Activated T-cell treated with anti-CD3 and anti-CD28 coated beads, Interleukin-2, amount 50 U/mL, for 72 hours (primary cell): ENCODE measurements around the gene RBM14. TPM values are rescaled to one million over a fixed set of nuclear protein-coding genes. Genes with fewer than 3 reads are reported as not detected.
"Not testable (repeated sequence)": the region's sequence is repeated elsewhere in the genome, so short reads cannot be mapped to it uniquely, and the experiment has no call there.

ENCODE experiments used
- ATAC-seq, 2 donors: fragments of 150-1000 bp; cut with Tn5 transposase; replicated peaks in 1 of 2; 2 replicates each; pipeline ENCODE4 v1.10.0; 2021; ENCODE audit warnings: moderate library complexity in 2 of 2, mild to moderate bottlenecking in 1 of 2
- DNase-seq, 2 donors: peaks; one replicate each; pipeline ENCODE4 v3.0.0; 2021 to 2022; ENCODE audit warnings: mixed read lengths in 1 of 2
- H3K27ac Mint-ChIP-seq: one replicate; pipeline ENCODE4 v1.8.0; 2022; ENCODE audit warnings: mild to moderate bottlenecking, moderate library complexity, mixed read lengths
- H3K27me3 Mint-ChIP-seq: one replicate; pipeline ENCODE4 v1.8.0; 2022; ENCODE audit warnings: low read depth, mixed read lengths
- H3K36me3 Mint-ChIP-seq, 2 donors: one replicate each; pipeline ENCODE4 v1.8.0; 2022; ENCODE audit warnings: mixed read lengths in 2 of 2, mild to moderate bottlenecking in 1 of 2; ENCODE audit not compliant: insufficient read depth in 2 of 2
- H3K4me1 Mint-ChIP-seq: one replicate; pipeline ENCODE4 v1.8.0; 2022; ENCODE audit warnings: low read depth, mixed read lengths
- H3K4me3 Mint-ChIP-seq, 2 donors: one replicate each; pipeline ENCODE4 v1.8.0; 2022; ENCODE audit warnings: mild to moderate bottlenecking in 2 of 2, mixed read lengths in 2 of 2, moderate library complexity in 2 of 2
- H3K9me3 Mint-ChIP-seq, 2 donors: one replicate each; pipeline ENCODE4 v1.8.0; 2022; ENCODE audit warnings: mixed read lengths in 2 of 2
- total RNA-seq, 2 donors: library from RNA; stranded (reverse); gene quantifications; one replicate each; pipeline ENCODE4 v1.2.3, GENCODE V29; 2022

The RBM14 gene
- total RNA-seq, result 10 to 100 TPM; 85.6 to 97.3 TPM

- peaks cover 46% of the 10 kb centered on the region for H3K4me1 Mint-ChIP-seq
- peak; percentile 93 for ATAC-seq
- DNase-seq, result peak; percentile 98 to 99
- H3K4me3 Mint-ChIP-seq, result peak within 1 kb of the TSS; percentile 99 to 100
- peak within 1 kb of the TSS; percentile 98 for H3K27ac Mint-ChIP-seq
- H3K9me3 Mint-ChIP-seq, result no peaks in the 10 kb centered on the region
- H3K36me3 Mint-ChIP-seq, result peaks cover 23 to 36% of the 10 kb centered on the region in 2 donors
- H3K27me3 Mint-ChIP-seq, result no peaks in the 10 kb centered on the region
Observed at GRCh38 chr11:66616379-66617154, at the start of gene RBM14. RBM14 (plus strand) TSS chr11:66616630; CDS start chr11:66616721, 91 bp downstream.

- Mint-ChIP-seq H3K36me3 (peaks cover 0 to 1% of the 10 kb centered on the region in 2 donors), H3K27me3 (peaks cover 4% of the 10 kb centered on the region), H3K27ac (no peak overlapping the region), H3K9me3 (no peaks in the 10 kb centered on the region), H3K4me3 (peak overlapping the region; percentile 80), H3K4me1 (peaks cover 5% of the 10 kb centered on the region)
- DNase-seq (no peak), ATAC-seq (no peak)
Observed at GRCh38 chr11:66567787-66568123, 48.7 kb upstream of the RBM14 start.

- peak; percentile 78 to 82 for DNase-seq
- peak; percentile 97 for ATAC-seq
- H3K4me3 Mint-ChIP-seq, result peak within 1 kb of the TSS; percentile 80 to 83
- peaks cover 5% of the 10 kb centered on the region for H3K4me1 Mint-ChIP-seq
- H3K27ac Mint-ChIP-seq, result no peak within 1 kb of the TSS
- H3K9me3 Mint-ChIP-seq, result no peaks in the 10 kb centered on the region
- peaks cover 0 to 1% of the 10 kb centered on the region in 2 donors for H3K36me3 Mint-ChIP-seq
- H3K27me3 Mint-ChIP-seq, result peaks cover 4% of the 10 kb centered on the region
Observed at GRCh38 chr11:66568124-66568916, 48.1 kb upstream of the RBM14 start, which contains the start of gene CTSF. CTSF (minus strand) TSS chr11:66568606; CDS start chr11:66568486, 120 bp downstream.

GRCh38 chr11:66569076-66569475, 47.4 kb upstream of the RBM14 start:
- DNase-seq (no peak), ATAC-seq (no peak)
- H3K36me3 Mint-ChIP-seq, result peaks cover 0 to 1% of the 10 kb centered on the region in 2 donors
- peaks cover 5% of the 10 kb centered on the region for H3K4me1 Mint-ChIP-seq
- H3K27me3 Mint-ChIP-seq, result peaks cover 8% of the 10 kb centered on the region
- H3K9me3 Mint-ChIP-seq, result no peaks in the 10 kb centered on the region
- H3K4me3 Mint-ChIP-seq, result peak overlapping the region; percentile 79 to 83
- no peak overlapping the region for H3K27ac Mint-ChIP-seq

GRCh38 chr11:66570079-66570849, 46.2 kb upstream of the RBM14 start:
- DNase-seq (no peak), ATAC-seq (no peak)
- H3K4me1 Mint-ChIP-seq, result peaks cover 5% of the 10 kb centered on the region
- H3K9me3 Mint-ChIP-seq, result no peaks in the 10 kb centered on the region
- H3K4me3 Mint-ChIP-seq, result no peak overlapping the region
- no peak overlapping the region for H3K27ac Mint-ChIP-seq
- peaks cover 20% of the 10 kb centered on the region for H3K27me3 Mint-ChIP-seq
- peaks cover 0 to 1% of the 10 kb centered on the region in 2 donors for H3K36me3 Mint-ChIP-seq

GRCh38 chr11:66570850-66571180, 45.6 kb upstream of the RBM14 start:
- no peak overlapping the region for H3K27ac Mint-ChIP-seq
- peaks cover 25% of the 10 kb centered on the region for H3K27me3 Mint-ChIP-seq
- H3K9me3 Mint-ChIP-seq, result no peaks in the 10 kb centered on the region
- DNase-seq (no peak), ATAC-seq (no peak)
- no peak overlapping the region for H3K4me3 Mint-ChIP-seq
- H3K36me3 Mint-ChIP-seq, result peaks cover 0 to 1% of the 10 kb centered on the region in 2 donors
- peaks cover 5% of the 10 kb centered on the region for H3K4me1 Mint-ChIP-seq

GRCh38 chr11:66579017-66579606, 37.3 kb upstream of the RBM14 start:
- Mint-ChIP-seq H3K36me3 (peaks cover 3 to 4% of the 10 kb centered on the region in 2 donors), H3K27ac (no peak overlapping the region), H3K27me3 (peaks cover 35% of the 10 kb centered on the region), H3K4me1 (peaks cover 27% of the 10 kb centered on the region), H3K9me3 (peaks cover 5 to 7% of the 10 kb centered on the region in 2 donors), H3K4me3 (peak overlapping the region; percentile 29 to 65)
- peak; percentile 78 to 86 for ATAC-seq
- peak; percentile 78 to 80 for DNase-seq

GRCh38 chr11:66580803-66581202, 35.6 kb upstream of the RBM14 start:
- DNase-seq (no peak), ATAC-seq (no peak)
- H3K36me3 Mint-ChIP-seq, result peaks cover 3 to 4% of the 10 kb centered on the region in 2 donors
- H3K9me3 Mint-ChIP-seq, result peaks cover 5 to 7% of the 10 kb centered on the region in 2 donors
- H3K4me1 Mint-ChIP-seq, result peaks cover 27% of the 10 kb centered on the region
- no peak overlapping the region for H3K4me3 Mint-ChIP-seq
- peaks cover 18% of the 10 kb centered on the region for H3K27me3 Mint-ChIP-seq
- H3K27ac Mint-ChIP-seq, result no peak overlapping the region

GRCh38 chr11:66581261-66581660, 35.2 kb upstream of the RBM14 start:
- Mint-ChIP-seq H3K27me3 (peaks cover 14% of the 10 kb centered on the region), H3K4me1 (peaks cover 27% of the 10 kb centered on the region), H3K36me3 (peaks cover 3 to 4% of the 10 kb centered on the region in 2 donors), H3K4me3 (no peak overlapping the region), H3K9me3 (peaks cover 5 to 7% of the 10 kb centered on the region in 2 donors), H3K27ac (no peak overlapping the region)
- DNase-seq (no peak), ATAC-seq (no peak)

- not testable (repeated sequence) for H3K36me3 Mint-ChIP-seq, DNase-seq, H3K4me3 Mint-ChIP-seq, ATAC-seq, H3K9me3 Mint-ChIP-seq, H3K27me3 Mint-ChIP-seq, H3K27ac Mint-ChIP-seq
- H3K4me1 Mint-ChIP-seq, result peaks cover 27% of the 10 kb centered on the region
Observed at GRCh38 chr11:66582565-66583147, 33.8 kb upstream of the RBM14 start.

- ATAC-seq, H3K27me3 Mint-ChIP-seq, DNase-seq, H3K4me3 Mint-ChIP-seq, H3K9me3 Mint-ChIP-seq, H3K27ac Mint-ChIP-seq, H3K36me3 Mint-ChIP-seq, H3K4me1 Mint-ChIP-seq: not testable (repeated sequence)
Observed at GRCh38 chr11:66585447-66585846, 31.0 kb upstream of the RBM14 start.

GRCh38 chr11:66586136-66586535, 30.3 kb upstream of the RBM14 start:
- Mint-ChIP-seq H3K9me3 (peaks cover 5 to 7% of the 10 kb centered on the region in 2 donors), H3K27ac (no peak overlapping the region), H3K36me3 (peaks cover 3 to 4% of the 10 kb centered on the region in 2 donors), H3K4me3 (no peak overlapping the region), H3K4me1 (peaks cover under 1% of the 10 kb centered on the region), H3K27me3 (no peaks in the 10 kb centered on the region)
- ATAC-seq (no peak), DNase-seq (no peak)
